ENCODE data around the gene KCNIP2. TPM values are rescaled to one million over a fixed set of nuclear protein-coding genes. Genes with fewer than 3 reads are reported as not detected.

Gene KCNIP2
- total RNA-seq, 2 donors from 2014 or later, result 2.8 to 3.0 TPM

GRCh38 chr10:101840741-101841453 is 2.7 kb downstream of the KCNIP2 start:
- Histone ChIP-seq H3K27me3 (ENCODE audit: control insufficient read depth, insufficient read depth, low read length, poor library complexity, severe bottlenecking) (peaks cover 21% of the 10 kb centered on the region), H3K4me3 (ENCODE audit: low read length) (peak overlapping the region; percentile 77), H3K9me3 (ENCODE audit: control insufficient read depth, low read length) (no peaks in the 10 kb centered on the region), H3K9ac (ENCODE audit: extremely low read depth, low read length, poor library complexity, severe bottlenecking) (no peak overlapping the region), H3K36me3 (ENCODE audit: control insufficient read depth, insufficient read depth, low read length) (no peaks in the 10 kb centered on the region), H3K4me1 (ENCODE audit: control insufficient read depth, insufficient read depth, low read length) (no peaks in the 10 kb centered on the region), H3K27ac (ENCODE audit: low read depth, low read length) (no peak overlapping the region)
- no peaks in the 10 kb centered on the region for H3K9me3 Mint-ChIP-seq
- peaks cover 42% of the 10 kb centered on the region for H3K27me3 Mint-ChIP-seq (ENCODE audit: insufficient read depth)
- 3% methylated on average over 31 to 46 of the region's 46 CpGs for WGBS, 2 experiments (ENCODE audit: insufficient coverage in 1 of 2, insufficient read length in 1 of 2)
- peak; percentile 99 for TF ChIP-seq CTCF (conservative IDR thresholded peaks at IDR 0.05)
- peaks cover 3% of the 10 kb centered on the region for H3K36me3 Mint-ChIP-seq (ENCODE audit: low read depth)
- peak; percentile 97 for DNase-seq
- H3K27ac Mint-ChIP-seq, result peak overlapping the region; percentile 42
- H3K4me3 Mint-ChIP-seq, result peak overlapping the region; percentile 61
- peaks cover 21% of the 10 kb centered on the region for H3K4me1 Mint-ChIP-seq

DNA sequence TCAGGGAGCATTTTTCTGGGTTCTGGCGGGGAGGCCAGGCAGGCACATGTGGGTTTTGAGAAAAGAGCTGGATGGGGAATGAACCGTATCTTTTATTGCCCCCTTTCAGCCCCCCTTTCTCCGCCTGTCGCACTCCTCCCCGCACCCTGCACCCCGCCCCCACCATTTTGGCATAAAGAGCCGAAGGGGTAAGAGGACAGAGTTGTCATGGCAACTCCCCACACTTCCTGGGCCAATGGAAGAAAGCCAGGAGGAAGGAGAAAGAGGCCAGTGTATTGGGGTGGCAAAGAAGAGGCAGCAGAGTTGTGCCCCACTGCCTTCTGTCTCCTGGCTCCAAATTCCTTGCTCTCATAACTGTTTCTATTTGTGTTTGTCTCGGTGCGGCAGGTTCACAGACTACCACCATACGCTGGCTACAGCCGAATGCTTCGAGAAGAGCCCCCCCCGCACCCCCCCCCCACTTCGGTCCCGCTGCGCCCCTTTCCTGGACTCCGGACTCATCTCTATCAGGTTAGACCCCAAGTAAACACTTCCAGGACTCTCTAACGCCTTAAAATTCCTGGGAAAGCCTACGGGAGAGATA is 3.4 kb downstream of the KCNIP2 start:
- Mint-ChIP-seq H3K27ac (peak overlapping the region; percentile 42), H3K27me3 (ENCODE audit: insufficient read depth) (peaks cover 42% of the 10 kb centered on the region), H3K4me1 (peaks cover 21% of the 10 kb centered on the region), H3K9me3 (no peaks in the 10 kb centered on the region), H3K4me3 (peak overlapping the region; percentile 61), H3K36me3 (ENCODE audit: low read depth) (no peaks in the 10 kb centered on the region)
- peak; percentile 69 for DNase-seq
- TF ChIP-seq CTCF (conservative IDR thresholded peaks at IDR 0.05), result no peak
- H3K4me1 ChIP-seq (ENCODE audit: control insufficient read depth, insufficient read depth, low read length), result no peaks in the 10 kb centered on the region
- H3K27me3 ChIP-seq (ENCODE audit: control insufficient read depth, insufficient read depth, low read length, poor library complexity, severe bottlenecking), result peaks cover 21% of the 10 kb centered on the region
- H3K36me3 ChIP-seq (ENCODE audit: control insufficient read depth, insufficient read depth, low read length), result no peaks in the 10 kb centered on the region
- no peak overlapping the region for H3K9ac ChIP-seq (ENCODE audit: extremely low read depth, low read length, poor library complexity, severe bottlenecking)
- no peak overlapping the region for H3K27ac ChIP-seq (ENCODE audit: low read depth, low read length)
- WGBS, 2 experiments (ENCODE audit: insufficient coverage in 1 of 2, insufficient read length in 1 of 2), result 0 to 2% methylated on average over 2 to 13 of the region's 19 CpGs
- no peaks in the 10 kb centered on the region for H3K9me3 ChIP-seq (ENCODE audit: control insufficient read depth, low read length)
- H3K4me3 ChIP-seq (ENCODE audit: low read length), result peak overlapping the region; percentile 62

- H3K4me3 ChIP-seq (ENCODE audit: low read length), result peak overlapping the region; percentile 73
- H3K9ac ChIP-seq (ENCODE audit: extremely low read depth, low read length, poor library complexity, severe bottlenecking), result no peak overlapping the region
- H3K4me3 Mint-ChIP-seq, result peak overlapping the region; percentile 61
- no peaks in the 10 kb centered on the region for H3K9me3 Mint-ChIP-seq
- H3K4me1 Mint-ChIP-seq, result peaks cover 21% of the 10 kb centered on the region
- no peak overlapping the region for H3K27ac ChIP-seq (ENCODE audit: low read depth, low read length)
- H3K27ac Mint-ChIP-seq, result no peak overlapping the region
- no peaks in the 10 kb centered on the region for H3K36me3 Mint-ChIP-seq (ENCODE audit: low read depth)
- DNase-seq, result peak; percentile 83
- H3K27me3 ChIP-seq (ENCODE audit: control insufficient read depth, insufficient read depth, low read length, poor library complexity, severe bottlenecking), result peaks cover 21% of the 10 kb centered on the region
- H3K27me3 Mint-ChIP-seq (ENCODE audit: insufficient read depth), result peaks cover 39% of the 10 kb centered on the region
- no peaks in the 10 kb centered on the region for H3K36me3 ChIP-seq (ENCODE audit: control insufficient read depth, insufficient read depth, low read length)
- no peaks in the 10 kb centered on the region for H3K9me3 ChIP-seq (ENCODE audit: control insufficient read depth, low read length)
- H3K4me1 ChIP-seq (ENCODE audit: control insufficient read depth, insufficient read depth, low read length), result no peaks in the 10 kb centered on the region
- no peak for TF ChIP-seq CTCF (conservative IDR thresholded peaks at IDR 0.05)
- 7 to 17% methylated on average over 5 to 36 of the region's 36 CpGs for WGBS, 2 experiments (ENCODE audit: insufficient coverage in 1 of 2, insufficient read length in 1 of 2)
Observed at GRCh38 chr10:101839416-101840063, 4.1 kb downstream of the KCNIP2 start.

All from endodermal cell (in vitro differentiated cells).